ENCODE measurements around the gene METTL4. TPM values are rescaled to one million over a fixed set of nuclear protein-coding genes. Genes with fewer than 3 reads are reported as not detected.

Gene METTL4
- total RNA-seq, 1 experiment from 2014 or later: 23.9 TPM

DNA sequence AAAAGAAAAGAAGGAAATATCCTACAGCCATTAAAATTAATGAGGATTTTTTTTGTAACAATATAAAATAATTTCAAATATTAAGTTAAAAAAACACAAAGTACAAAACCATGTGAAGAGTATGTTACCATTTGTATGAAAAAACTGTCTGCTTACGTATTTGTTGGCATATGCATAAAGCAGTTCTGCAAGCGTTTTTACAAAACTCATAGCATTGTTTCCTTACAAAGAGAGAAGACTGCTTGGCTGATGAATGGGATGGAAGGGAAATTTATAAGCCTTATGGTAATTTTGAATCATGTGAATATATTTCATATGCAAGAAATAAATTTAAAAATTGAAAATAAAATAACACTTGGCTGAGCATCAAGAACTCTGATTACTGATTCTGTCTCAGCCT, 63.1 kb downstream of the METTL4 start:
- Histone ChIP-seq H3K27ac (no peak overlapping the region), H3K36me3 (ENCODE audit: low read depth) (no peaks in the 10 kb centered on the region), H3K4me1 (replicated peaks; ENCODE audit: insufficient read depth) (no peaks in the 10 kb centered on the region), H3K27me3 (ENCODE audit: insufficient read depth, low read depth) (no peaks in the 10 kb centered on the region), H3F3A (ENCODE audit: insufficient read depth, low read depth) (no peaks in the 10 kb centered on the region), H4K20me1 (ENCODE audit: insufficient read depth) (no peaks in the 10 kb centered on the region), H3K79me2 (ENCODE audit: low read depth) (no peaks in the 10 kb centered on the region), H3K4me2 (no peak overlapping the region), H2AFZ (no peak overlapping the region), H3K9me2 (ENCODE audit: insufficient read depth) (no peaks in the 10 kb centered on the region), H3K4me3 (no peak overlapping the region), H3K9me3 (ENCODE audit: insufficient read depth, low read depth) (no peaks in the 10 kb centered on the region)
- intact Hi-C loops (cut with micrococcal nuclease; ENCODE audit: unreplicated experiment): no loop called here
- POLR2A ChIA-PET (ENCODE audit: unreplicated experiment): no interaction called here
- BruUV-seq (replicated peaks): no TSS peak
- CTCF ChIA-PET: no interaction called here
- DNase-seq: no peak
- TF ChIP-seq, protein P1, sequence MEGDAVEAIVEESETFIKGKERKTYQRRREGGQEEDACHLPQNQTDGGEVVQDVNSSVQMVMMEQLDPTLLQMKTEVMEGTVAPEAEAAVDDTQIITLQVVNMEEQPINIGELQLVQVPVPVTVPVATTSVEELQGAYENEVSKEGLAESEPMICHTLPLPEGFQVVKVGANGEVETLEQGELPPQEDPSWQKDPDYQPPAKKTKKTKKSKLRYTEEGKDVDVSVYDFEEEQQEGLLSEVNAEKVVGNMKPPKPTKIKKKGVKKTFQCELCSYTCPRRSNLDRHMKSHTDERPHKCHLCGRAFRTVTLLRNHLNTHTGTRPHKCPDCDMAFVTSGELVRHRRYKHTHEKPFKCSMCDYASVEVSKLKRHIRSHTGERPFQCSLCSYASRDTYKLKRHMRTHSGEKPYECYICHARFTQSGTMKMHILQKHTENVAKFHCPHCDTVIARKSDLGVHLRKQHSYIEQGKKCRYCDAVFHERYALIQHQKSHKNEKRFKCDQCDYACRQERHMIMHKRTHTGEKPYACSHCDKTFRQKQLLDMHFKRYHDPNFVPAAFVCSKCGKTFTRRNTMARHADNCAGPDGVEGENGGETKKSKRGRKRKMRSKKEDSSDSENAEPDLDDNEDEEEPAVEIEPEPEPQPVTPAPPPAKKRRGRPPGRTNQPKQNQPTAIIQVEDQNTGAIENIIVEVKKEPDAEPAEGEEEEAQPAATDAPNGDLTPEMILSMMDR (conservative IDR thresholded peaks at IDR 0.05): no peak
- TF ChIP-seq EZH2 (IDR thresholded peaks at IDR 0.05; ENCODE audit: low read depth): no peak

DNA sequence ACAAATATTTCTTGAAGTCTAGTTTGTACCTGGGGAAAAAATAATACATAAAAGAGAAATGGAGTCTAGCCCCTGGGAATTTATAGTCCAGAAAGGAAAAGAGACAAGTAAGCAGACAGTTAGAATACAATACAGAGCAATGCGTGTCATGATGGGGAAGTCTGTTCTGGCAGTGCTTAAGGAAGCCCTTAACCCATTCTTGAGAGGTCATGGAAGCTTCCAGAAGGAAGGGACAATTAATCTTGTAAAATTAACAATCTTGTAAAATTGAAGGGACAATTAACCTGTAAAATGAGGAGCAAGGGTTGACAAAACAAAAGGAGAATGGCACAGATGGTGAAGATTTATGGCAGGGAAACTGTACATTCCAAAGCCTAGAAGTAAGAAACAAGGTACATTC, 66.7 kb downstream of the METTL4 start:
- H3K36me3 ChIP-seq (ENCODE audit: low read depth): no peaks in the 10 kb centered on the region
- intact Hi-C loops (cut with micrococcal nuclease; ENCODE audit: unreplicated experiment): no loop called here
- H3K4me1 ChIP-seq (replicated peaks; ENCODE audit: insufficient read depth): no peaks in the 10 kb centered on the region

DNA sequence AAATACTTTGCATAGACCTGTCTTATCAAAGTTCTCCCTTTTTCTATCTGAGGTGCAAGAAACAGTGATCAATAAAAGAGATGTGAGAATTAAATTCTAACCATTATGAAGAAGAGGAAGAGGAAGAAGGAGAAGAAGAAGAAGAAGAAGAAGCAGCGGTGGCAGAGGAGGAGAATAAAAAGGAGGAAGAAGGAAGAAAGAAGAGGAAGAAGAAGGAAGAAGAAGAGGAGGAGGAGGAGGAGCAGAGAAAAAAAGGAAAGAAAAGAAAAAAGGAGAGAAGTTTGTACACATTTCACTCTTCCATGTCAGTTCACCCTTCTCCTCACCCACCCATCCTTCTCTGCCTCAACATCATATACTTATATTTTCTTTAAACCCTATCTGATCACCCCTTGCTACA, 68.4 kb downstream of the METTL4 start:
- H3K9me3 ChIP-seq (ENCODE audit: insufficient read depth, low read depth): no peaks in the 10 kb centered on the region
- POLR2A ChIA-PET (ENCODE audit: unreplicated experiment): interaction anchor here (0.7 kb wide), 1 partner anchor 1083 kb away, joined by 4 read pairs; no protein-coding TSS in a partner anchor
- no peaks in the 10 kb centered on the region for H3F3A ChIP-seq (ENCODE audit: insufficient read depth, low read depth)
- no peaks in the 10 kb centered on the region for H3K27me3 ChIP-seq (ENCODE audit: insufficient read depth, low read depth)
- H3K4me3 ChIP-seq: no peak overlapping the region
- no TSS peak for BruUV-seq (replicated peaks)
- intact Hi-C loops (cut with micrococcal nuclease; ENCODE audit: unreplicated experiment): no loop called here
- H2AFZ ChIP-seq: no peak overlapping the region
- no peak overlapping the region for H3K4me2 ChIP-seq
- H3K27ac ChIP-seq: no peak overlapping the region
- H3K4me1 ChIP-seq (replicated peaks; ENCODE audit: insufficient read depth): no peaks in the 10 kb centered on the region
- no peaks in the 10 kb centered on the region for H4K20me1 ChIP-seq (ENCODE audit: insufficient read depth)
- TF ChIP-seq, protein P1 (conservative IDR thresholded peaks at IDR 0.05): no peak
- TF ChIP-seq EZH2 (IDR thresholded peaks at IDR 0.05; ENCODE audit: low read depth): no peak
- H3K36me3 ChIP-seq (ENCODE audit: low read depth): no peaks in the 10 kb centered on the region
- no peaks in the 10 kb centered on the region for H3K79me2 ChIP-seq (ENCODE audit: low read depth)
- no peaks in the 10 kb centered on the region for H3K9me2 ChIP-seq (ENCODE audit: insufficient read depth)
- DNase-seq: no peak
- CTCF ChIA-PET: no interaction called here

More for the DNA sequence above, 66.7 kb downstream of the METTL4 start:
- DNase-seq: no peak
- ChIA-PET CTCF (no interaction called here), POLR2A (ENCODE audit: unreplicated experiment) (no interaction called here)
- Histone ChIP-seq H3K27me3 (ENCODE audit: insufficient read depth, low read depth) (no peaks in the 10 kb centered on the region), H2AFZ (no peak overlapping the region), H3K79me2 (ENCODE audit: low read depth) (no peaks in the 10 kb centered on the region), H3K9me3 (ENCODE audit: insufficient read depth, low read depth) (no peaks in the 10 kb centered on the region), H4K20me1 (ENCODE audit: insufficient read depth) (no peaks in the 10 kb centered on the region), H3K4me2 (no peak overlapping the region), H3F3A (ENCODE audit: insufficient read depth, low read depth) (no peaks in the 10 kb centered on the region), H3K27ac (no peak overlapping the region), H3K4me3 (no peak overlapping the region), H3K9me2 (ENCODE audit: insufficient read depth) (no peaks in the 10 kb centered on the region)
- BruUV-seq (replicated peaks): no TSS peak
- no peak for TF ChIP-seq EZH2 (IDR thresholded peaks at IDR 0.05; ENCODE audit: low read depth)
- TF ChIP-seq, protein P1 (conservative IDR thresholded peaks at IDR 0.05): no peak

Data from PC-9 (cell line).